HuH-7.5 (cell line): Measurements from ENCODE around the gene BTBD1.

Experiments used
- DNase-seq: peaks from one replicate; pipeline ENCODE4 v3.0.0; 2011; ENCODE audit warnings: low spot score

The BTBD1 gene

DNA sequence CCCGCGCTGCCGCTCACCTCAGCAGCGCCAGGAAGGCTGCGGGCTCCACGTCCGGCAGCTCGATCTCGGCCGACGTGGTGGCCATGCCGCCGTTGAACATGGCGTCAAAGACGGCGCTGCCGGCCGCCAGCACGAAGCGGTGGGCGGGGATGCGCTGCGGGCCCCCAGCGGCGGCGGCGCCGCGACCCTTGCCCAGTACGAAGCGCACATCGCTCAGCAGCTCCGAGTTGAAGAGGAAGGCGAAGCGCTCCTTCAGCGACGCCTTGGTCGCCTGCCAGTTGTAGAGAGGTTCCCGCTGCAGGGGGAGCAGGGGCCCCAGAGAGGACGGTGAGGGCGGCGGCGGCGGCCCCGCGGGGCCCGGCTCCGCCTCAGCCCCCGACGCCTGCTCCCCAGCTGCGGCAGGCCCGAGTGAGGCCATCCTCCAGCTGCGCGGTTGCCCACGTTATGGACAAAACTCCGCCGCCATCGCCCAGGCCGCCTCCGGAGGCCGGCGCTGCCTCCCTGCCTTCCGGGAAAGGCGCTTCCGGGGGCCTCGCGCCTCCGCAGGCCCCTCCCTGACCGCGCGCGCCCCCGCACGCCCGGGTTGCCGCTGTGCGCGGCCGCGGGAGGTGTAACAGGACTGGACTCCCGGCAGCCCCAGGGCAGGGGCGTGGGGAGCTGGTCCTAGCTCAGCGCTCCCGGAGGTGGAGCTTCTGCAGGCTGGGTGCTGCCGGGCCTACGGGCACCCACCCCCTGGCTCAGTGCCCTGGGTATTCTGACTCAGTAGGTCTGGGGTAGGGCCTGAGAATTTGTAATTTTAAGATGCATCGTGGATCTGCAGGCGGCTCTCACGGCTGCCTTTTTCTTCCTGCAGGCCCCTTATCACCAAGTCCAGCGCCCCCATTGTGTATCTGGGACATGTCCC is at the start of gene BTBD1:
Gene BTBD1 (minus strand): TSS at position 519 of the 904 bp plus-strand sequence. CDS start 101 bp downstream, at position 418.
- DNase-seq: peak; percentile 99

DNA sequence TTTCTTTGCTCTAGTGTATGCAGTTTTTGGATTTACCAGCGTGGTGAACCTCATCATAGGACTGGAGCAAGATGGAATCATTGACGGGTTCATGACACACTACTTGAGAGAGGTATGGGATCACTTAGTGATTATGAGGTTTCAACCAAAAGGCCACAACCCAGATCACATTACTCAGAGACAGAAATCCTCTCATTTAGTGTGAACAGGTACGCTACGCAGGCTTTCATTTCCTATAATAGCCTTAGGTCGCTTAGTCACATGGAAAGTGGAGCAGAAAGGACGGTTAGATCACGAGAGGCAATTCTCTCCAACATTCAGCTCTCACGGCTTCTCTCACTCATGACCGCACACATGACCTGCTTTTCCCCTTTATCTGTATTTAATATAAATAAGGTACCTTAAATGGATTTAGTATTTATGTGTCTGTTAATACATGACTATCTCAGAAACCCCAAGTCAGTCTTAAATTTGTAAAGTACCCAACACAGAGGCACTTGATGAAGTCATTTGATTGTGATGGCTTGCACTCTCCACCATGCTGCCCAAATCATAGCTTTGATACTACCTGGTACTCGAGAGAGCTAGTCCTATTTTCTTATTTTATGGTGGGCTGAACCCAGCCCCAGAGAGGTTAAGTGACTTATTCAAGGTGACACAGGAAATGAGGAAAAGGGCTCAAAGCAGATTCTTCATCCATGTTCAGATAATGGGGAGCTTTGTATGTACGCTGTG is 48.9 kb upstream of the BTBD1 start:
- no peak for DNase-seq

DNA sequence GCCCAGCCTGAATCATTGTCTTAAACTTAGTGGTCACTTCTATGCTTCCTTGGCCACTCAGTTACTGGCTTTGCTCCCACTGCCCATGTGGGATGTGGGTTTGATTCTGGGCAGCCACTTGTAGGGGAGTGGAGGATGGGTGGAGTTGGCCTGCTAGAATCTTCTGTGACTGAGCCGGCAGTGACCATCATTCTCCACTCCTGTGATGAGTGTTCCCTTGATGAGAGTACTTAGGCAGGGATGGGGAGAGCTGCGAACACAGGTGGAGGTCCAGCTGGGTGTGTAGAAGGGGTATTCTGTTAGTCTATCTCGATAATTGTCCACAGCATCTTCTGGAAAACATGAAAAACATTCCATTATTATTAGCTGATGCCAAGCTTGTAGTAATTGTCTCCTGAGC is 48.4 kb upstream of the BTBD1 start:
- no peak for DNase-seq

DNA sequence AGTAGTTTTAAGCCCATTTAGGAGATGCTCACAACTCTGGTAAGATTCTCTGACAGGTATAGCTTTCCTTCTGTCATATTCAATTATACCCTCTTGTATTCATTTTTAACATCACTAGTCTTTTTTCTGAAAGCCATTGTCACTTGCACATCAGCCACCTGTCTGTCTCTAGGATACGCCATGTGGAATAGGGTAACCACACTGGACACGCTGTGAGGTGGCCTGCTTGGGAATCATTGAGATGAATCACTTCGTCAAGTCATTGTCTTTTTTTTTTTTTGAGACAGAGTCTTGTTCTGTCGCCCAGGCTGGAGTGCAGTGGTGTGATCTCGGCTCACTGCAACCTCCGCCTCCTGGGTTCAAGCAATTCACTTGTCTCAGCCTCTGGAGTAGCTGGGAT is 47.8 kb upstream of the BTBD1 start:
- DNase-seq: no peak

DNA sequence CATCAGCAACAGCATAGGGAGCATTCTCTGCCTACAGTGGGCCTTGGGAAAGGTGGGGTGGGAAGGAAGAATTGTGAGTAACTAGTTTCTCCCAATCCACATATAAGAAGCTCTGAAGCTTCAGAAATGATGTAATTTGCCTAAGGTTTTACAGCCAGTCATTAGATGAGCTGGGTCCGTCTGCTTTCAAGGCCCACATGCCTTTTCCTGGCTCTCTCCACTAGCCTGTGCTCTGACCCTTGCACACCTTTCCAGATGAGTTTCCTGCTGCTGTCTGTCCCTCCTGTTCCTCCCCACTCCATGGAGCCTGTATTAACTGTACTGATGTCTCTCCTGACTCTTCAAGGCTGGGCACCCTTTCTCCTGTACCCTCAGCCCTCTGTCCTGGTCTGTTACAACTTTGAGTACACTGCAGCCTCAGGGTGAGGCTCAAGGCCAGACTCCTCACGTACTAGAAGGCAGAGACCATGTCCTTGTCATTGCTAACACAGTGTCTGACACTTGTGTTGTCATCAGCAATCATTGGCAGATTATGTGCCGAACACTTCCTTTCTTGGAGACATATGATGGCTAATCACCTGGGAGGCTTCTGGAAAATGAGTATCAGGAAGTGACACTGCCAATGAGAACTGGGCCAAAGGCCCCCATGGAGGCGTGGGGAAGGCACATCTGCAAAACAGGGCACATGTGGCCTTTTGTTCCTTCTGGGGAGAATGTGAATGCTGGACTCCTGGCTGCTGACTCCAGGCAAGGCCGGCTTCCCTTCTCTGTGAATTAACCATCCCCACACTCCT is 47.0 kb upstream of the BTBD1 start:
- DNase-seq: no peak

DNA sequence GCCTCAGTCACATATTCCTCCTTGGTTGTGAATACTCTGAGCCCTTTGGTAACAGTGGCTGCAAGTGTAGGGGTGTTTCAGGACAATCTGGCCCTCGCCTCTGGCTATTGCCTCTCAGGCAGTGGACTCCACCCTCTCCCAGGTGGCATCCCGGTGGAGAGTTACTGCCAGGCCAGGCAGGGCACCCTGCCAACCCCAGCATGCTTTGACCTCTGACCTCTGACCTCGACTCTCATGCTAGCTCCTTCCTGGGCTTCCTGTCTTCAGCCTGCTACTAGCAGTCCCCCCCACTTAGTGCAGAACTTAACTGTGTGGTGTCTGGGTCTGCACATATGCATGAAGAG is 45.9 kb upstream of the BTBD1 start:
- DNase-seq: no peak

DNA sequence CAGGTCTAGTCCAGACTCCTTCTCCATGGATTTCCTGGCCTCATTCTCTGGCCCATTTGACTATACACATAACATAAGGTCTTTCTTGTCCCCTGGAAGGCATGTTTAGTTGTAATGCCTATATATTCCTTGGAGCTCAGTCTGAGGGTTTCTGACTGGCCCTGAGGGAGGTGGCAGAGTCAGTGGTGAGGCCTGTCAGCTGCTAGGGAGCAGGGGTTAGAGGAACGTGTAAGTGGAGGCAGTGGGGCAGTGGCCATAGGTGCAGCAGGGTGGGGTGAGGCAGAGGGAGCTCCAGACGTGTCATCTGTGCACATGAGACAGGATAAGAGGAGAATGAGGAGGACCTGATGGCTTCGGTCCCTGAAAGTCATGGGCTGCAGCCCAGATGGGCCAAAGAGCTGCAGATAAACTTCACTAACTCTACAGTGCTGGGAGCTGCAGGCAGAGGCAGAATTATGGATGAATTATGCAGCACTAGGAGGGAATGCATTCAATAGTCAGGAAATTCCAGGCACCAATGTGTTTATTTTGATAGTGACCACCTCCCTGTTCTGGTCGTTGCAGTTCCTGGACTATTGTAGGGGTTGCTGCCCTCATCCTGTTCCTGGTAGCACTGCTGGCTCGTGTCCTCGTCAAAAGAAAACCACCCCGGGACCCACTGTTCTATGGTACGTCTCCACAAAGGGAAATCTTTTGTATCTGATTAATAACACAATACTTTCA is 45.3 kb upstream of the BTBD1 start:
- no peak for DNase-seq

DNA sequence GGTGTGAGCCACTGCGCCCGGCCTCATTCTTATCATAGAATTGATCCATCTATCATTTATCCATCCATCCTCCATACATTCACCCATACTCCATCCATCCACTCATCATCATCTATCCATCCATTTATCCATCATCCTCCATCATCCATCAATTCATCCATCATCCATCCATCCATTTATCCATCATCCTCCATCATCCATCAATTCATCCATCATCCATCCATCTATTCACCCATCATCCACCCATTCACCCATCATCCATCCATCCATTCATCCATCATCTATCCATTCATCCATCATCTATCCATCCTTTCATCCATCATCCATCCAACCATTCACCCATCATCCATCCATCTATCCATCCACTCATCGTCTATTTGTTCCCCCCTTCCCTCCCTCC is 44.1 kb upstream of the BTBD1 start:
- no peak for DNase-seq

DNA sequence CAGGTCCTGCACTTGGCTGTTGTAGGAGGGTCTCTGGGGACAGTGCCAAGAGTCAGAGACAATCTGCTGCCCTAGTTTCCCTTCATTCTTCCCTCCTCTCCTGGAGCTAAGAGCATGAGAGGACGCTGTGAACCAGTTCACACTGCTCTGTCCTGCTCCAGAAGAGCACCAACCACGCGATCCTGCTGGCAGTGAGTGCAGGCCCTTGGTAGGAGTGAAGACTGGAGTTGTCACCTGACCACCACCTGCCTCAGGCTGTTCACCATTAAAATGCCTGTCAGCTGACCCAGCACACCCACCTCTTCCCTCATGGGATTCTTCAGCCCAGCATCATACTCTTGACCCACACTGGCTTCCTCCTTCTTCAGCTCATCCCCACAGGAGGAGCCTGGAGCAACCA is 43.3 kb upstream of the BTBD1 start:
- DNase-seq: no peak

DNA sequence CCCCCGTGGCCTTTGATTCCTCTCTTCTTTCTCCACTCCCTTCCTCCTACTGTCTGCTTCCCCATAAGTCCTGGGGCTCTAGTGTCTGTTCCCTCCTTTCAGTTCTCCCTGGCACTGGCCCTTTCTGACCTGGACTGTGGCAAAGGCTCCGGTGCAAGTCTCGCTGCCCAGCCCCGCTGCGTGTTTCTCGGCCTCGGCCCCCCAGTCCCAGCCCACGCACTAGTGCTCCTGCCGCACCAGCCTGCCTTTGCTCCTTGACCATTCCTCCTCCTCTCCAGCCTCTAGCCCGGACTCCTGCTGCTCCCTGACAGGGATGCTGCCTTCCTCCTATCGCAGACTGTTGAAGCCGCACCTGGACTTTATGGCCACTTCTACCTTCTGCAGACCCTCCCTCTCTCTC is 42.5 kb upstream of the BTBD1 start:
- DNase-seq: no peak

DNA sequence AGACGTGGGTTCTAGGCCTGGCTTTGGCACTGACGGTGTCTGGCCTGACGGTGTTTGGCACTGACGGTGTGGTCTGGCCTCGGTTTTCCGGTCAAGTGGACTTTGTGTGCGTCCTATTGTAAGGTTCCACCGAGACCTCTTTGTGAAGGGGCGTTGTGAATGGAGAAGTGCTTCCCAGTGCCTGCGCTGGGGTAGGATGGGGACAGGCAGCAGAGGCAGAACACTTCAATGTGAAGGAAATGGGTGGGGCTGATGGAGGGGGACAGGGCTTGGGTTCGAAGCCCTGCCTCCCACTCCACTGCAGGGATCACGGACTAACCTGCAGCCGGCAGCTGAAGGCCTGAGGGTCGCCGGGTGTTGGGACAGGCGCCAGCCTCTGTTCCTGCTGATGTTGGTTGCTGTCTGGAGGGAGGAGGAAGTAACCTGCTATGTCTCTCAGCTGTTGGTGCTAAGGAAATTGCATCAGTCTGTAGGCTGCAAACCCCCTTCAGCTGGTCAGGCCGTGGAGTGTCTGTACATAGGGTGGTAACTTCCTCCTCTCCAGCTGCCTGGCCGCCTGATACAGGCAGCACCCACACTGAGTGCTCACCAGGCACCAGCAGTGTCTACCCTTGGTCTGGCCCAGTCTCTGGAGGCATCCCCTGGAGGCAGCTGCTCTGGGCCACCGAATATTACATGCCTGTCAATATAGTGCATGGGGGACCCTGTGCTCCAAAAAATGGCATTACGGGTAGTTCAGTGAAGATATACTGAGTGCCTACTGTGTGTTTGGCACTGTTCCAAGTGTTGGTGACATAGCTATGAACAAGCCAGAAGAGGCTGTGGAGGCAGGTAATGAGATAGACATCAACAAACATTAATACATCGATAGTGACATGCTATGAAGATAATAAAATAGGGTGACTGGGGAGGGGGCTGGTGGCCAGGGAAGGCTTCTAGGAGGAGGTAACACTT is 41.5 kb upstream of the BTBD1 start:
- no peak for DNase-seq

DNA sequence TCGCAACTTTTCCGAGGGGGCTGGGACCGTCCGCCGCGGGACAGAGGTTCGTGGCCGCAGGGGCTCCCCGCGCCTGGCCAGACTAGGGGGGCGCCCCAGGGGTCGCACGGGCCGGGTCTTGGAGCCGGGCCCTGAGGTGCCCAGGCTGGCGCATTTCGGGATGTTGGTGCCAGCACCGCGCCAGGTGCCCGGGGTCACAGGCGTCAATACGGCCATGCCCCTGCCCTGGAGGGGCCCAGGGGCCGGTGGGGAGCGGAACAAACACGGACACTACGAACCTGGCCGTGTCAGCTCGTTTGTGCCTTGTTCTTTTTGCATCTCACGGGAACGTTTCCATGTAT is 40.8 kb upstream of the BTBD1 start:
- no peak for DNase-seq

DNA sequence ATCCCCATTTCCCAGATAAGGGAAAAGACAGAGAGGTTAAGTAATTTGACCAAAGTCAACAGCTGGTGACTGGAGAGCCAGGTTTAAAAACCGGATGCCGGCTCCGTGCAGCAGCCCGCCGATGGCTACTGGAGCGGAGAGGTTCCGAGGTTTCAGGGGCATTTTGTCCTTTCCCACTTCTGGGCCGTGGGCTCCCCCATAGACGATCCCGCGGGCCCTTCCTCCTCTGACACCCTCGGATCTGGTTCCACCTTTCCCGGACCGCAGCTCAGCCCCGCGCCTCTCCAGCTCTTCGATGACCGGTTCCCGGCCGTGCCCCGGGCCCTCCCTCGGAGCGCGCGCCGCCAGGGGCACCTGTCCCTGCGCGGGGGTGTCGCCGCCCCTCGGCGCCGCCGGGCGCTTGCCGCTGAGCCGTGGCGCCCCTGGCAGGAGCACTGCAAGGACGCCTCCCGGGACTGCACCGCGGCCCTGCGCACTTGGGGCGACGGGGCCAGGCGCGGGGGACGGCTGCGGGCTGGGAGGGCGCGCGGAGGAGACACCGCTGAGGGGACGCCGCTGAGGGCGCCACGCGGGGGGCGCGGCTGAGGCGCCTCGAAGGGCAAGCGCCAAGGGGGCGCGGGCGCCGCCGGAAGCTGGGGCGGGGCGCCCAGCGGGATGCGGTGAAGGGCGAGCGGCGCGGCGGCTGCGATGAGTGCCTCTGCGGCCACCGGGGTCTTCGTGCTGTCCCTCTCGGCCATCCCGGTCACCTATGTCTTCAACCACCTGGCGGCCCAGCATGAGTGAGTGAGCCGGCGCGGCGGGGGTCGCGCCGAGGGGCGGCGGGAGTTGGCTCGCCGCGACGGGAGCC is 40.2 kb upstream of the BTBD1 start, which contains the start of gene TM6SF1:
Gene TM6SF1 (plus strand): TSS at position 652 of the 847 bp plus-strand sequence. CDS start 36 bp downstream, at position 688.
- DNase-seq: peak; percentile 28

DNA sequence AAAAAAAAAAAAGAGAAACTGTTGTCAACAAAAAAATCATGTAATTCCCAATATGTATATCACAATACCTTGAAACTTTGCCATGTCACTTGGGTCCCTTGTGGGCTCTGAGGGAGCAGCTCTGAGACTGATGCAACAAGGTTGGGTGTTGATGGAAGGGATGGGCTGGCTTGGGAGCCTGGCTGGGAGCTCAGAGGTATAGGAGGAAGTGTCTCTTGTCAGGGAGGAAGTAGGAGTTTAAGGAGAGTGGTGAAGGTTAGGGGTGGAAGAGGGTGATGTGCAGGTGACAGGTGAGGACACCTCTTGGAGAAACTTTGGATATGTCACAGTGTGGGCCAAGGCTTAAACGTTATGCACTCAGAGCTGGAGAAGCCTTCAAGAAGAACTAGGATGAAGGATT is 38.4 kb upstream of the BTBD1 start:
- no peak for DNase-seq

DNA sequence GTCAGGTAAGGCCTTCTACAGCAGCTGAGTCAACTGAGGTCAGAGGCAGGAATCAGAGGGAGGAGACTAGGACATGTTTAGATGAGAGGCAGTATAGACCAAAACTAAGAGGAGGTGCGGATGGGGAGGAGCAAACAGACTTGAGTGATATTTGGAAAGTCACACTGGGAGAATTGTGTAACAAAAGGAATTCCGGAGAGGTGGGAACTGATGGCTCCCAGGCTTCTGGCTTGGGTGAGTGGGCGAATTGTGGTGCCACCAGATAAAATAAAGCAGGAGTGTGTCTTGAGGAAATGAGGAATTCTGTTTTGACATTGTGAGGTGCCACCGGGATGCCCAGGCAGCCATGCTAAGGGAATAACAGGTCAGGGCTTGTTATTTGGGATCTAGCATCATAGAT is 37.1 kb upstream of the BTBD1 start:
- DNase-seq: no peak

DNA sequence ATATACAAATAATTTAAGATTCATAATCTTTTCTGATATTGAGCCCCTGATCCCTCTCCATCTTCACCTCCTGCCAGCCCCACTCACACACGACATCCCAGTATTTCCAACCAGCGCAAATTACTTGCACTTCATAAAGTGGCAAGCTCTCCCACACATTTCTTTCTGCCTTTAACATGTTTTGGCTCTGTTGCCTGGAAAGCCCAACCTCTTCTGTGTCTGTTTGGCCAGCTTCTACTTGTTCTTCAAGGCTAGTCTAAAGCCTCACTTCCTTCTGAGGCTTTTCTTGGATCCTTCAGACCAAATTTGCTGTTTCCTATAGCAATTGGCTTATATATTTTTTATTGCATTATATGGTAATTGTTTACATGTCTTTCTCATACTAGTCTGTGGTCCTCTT is 35.3 kb upstream of the BTBD1 start:
- DNase-seq: no peak

DNA sequence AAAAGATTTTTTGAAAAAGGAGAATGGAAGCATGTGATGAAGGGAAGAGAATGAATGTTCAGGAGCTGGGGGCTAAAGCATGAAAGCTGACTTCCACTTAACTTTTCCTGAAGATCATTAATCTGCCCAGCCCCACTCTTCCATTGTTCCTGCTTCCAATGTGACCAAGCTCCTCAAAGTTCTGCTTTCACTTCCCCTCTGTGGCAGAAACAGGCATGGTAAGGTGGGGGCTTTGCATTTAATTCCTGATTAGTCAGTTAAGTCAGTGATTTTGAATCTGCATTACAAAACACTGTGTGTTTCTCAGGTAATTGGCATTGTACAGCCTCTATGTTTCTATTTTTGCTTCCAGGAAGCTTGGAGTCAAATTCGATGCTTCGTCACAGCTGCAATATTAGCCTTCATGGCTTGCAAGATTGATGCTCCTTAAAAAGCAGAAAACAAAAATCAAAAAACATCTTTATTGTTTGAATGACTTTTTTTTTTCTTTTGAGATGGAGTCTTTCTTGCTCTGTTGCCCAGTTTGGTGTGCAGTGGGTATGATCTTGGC is 33.1 kb upstream of the BTBD1 start:
- no peak for DNase-seq

DNA sequence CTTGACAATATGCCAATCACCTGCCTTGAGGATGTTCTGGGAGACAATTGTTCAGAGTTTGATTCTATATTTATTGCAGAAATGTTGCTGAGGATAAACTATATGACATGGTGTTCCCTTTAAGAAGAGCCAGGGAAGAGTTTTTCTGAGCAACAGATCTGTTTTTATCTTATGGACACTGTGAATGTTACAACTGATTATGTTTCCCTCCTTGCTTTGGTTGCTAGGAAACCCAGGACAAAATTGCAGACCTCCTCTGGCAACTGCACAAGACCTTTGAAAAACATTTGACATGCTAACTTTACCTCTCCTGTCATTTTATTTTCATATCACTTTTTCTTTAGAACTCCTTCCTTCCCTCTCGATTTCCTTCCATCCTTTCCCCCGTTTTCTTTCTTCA is 32.2 kb upstream of the BTBD1 start:
- no peak for DNase-seq

DNA sequence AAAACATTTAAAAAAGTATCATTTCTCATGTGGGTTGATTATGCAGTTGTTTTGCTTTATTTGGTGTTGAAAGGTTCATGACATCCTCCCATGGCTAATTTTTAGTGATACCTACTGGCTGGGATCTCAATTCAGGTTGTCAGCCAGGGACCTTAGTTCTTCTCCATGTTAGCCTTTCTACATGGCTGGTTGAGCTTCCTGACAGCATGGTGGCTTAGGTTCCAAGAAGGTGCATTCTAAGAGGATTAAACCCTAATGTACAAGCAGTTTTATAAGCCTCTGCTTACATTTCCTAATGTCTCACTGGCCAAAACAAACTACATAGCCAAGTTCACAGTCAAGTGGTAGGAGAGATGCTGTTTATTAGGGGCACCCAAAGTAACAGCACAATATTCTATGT is 31.0 kb upstream of the BTBD1 start:
- DNase-seq: no peak

DNA sequence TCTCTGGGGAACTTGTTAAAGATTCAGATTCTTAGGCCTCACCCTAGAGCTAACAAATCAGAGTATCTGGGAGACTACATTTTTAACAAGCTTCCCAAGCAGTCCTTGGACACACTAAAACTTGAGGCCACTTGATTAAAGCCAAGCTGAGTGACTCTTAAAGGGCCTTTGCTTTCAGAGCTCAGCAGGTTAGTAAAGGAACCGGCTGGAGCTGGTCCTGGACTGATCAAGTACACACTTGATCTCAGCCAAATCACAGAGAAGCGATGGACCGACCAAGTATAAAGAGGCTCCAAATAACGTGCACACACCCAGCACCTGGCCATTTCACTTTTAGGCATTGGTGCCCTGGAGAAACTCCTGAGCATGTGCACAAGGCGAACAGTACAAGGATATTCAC is 27.5 kb upstream of the BTBD1 start:
- no peak for DNase-seq
